ENCODE measurements around the gene TOE1. TPM values are rescaled to one million over a fixed set of nuclear protein-coding genes. Genes with fewer than 3 reads are reported as not detected.
"Not testable (repeated sequence)": the region's sequence is repeated elsewhere in the genome, so short reads cannot be mapped to it uniquely, and the experiment has no call there.

TOE1 gene
- 11.0 TPM in 2 replicates for total RNA-seq

DNA sequence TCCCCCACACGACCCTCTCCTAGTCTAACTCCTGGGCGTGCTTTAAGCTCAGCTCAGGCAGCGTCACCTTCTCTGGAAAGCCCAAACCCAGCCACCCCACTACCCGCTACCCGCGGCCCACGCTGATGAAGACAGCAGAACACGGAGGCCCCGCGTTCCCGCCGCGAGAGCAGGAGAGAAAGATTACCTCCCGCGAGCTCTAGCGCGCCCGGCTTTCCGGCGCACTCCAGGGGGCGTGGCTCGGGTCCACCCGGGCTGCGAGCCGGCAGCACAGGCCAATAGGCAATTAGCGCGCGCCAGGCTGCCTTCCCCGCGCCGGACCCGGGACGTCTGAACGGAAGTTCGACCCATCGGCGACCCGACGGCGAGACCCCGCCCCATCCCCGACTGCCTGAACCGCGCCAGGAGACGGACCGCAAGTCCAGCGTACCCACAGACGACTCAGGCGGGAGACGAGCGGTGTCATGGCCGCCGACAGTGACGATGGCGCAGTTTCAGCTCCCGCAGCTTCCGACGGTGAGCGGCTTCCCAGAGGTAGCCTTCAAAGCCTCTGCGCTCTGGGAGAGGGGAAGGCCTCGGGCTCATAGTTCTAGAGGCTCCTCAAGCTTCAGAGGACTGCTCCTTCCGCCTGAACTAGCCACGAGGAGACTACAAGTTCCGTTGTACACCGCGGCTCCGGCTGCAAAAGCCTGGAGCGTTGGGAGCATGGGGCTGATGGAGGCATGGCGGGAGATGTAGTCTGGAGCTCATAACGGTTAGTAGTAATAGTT is at the start of gene TOE1, which contains the start of gene MUTYH:
Gene TOE1 (plus strand): TSS at position 382 of the 770 bp plus-strand sequence. CDS start 83 bp downstream, at position 465.
Gene MUTYH (minus strand): TSS at position 652 of the 770 bp plus-strand sequence. CDS start 5,935 bp downstream, outside the sequence.
- DNase-seq (ENCODE audit: extremely low read depth, low read depth, low spot score): peak; percentile 36

DNA sequence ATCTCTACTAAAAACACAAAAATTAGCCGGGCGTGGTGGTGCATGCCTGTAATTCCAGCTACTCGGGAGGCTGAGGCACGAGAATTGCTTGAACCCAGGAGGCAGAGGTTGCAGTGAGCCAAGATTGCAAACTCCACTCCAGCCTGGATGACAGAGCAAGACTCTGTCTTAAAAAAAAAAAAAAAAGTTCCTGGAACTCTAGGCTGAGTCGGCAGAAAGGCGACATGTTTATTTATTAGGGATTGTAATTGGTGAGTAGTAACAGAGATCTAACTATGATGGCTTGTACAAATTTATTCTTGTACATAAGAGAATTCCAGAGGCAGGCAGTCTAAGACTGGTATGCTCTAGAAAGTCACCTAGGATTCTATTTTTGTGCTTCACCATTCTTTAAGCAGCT is 49.0 kb upstream of the TOE1 start:
- DNase-seq (ENCODE audit: extremely low read depth, low read depth, low spot score): not testable (repeated sequence)

DNA sequence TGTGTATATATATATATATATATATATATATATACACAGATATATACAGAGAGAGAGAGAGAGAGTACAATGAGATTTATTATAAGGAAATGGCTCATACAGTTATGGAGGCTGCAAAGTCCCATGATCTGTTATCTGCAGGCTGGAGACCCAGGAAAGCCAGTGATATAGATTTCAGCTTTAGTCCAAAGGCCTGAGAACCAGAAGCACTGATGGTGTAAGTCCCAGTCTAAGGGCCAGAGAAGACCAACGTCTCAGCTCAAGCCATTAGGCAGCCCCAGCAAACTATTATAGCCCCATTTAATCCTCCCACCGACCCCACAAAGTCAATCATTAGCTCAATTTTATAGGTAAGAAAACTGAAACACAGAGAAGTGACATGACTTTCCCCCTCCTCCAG is 48.3 kb upstream of the TOE1 start:
- DNase-seq (ENCODE audit: extremely low read depth, low read depth, low spot score): no peak

DNA sequence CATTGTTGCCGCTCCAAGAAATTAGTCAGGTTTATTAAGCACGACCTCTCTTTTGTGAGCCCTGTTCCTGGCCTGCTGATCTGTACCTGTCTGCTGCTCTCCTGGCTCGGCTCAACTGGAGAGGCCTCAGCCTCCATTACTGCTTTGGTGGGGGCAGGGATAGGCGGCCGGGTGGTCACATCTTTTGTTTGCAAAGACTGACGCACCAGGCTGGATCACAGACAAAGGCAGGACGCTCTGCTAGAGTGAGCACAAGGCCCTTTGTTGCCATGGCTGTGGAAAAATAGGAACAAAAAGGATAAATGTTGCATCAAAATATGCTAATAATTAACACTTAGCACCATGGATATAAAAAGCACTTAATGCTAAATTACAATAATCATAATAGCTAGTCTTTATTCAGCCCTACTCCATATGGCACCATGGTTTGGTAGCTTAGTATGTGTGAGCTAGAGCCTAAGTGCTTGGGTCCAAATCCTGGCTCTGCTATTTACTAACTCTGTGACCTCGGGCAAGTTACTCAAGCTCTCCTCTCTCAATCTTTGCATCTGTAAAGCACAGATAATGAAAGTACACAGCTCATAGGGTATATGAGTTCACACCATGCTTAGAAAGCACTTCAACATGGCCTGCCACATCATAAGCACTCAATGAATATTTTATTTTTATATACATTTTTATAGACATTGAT is 42.2 kb upstream of the TOE1 start:
- DNase-seq (ENCODE audit: extremely low read depth, low read depth, low spot score): no peak

DNA sequence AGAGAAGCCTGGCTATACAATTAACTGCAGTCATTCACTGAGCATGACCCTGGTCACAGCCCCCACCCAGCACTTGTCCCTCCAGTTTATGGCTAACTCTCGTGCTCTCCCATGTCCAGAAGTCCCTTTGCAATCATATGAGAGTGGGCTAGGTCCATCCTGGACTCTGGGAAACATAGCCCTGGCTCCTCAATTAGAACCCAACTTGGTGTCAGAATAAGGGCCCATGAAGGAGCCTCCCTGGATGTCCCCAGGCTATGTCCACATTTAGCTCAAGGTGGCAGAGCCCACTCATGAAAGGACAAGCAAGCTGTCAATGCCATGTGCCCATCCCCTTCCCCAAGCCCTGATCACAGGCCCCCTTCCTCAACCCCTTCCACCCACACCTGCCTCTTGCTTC is 40.7 kb upstream of the TOE1 start:
- DNase-seq (ENCODE audit: extremely low read depth, low read depth, low spot score): no peak

DNA sequence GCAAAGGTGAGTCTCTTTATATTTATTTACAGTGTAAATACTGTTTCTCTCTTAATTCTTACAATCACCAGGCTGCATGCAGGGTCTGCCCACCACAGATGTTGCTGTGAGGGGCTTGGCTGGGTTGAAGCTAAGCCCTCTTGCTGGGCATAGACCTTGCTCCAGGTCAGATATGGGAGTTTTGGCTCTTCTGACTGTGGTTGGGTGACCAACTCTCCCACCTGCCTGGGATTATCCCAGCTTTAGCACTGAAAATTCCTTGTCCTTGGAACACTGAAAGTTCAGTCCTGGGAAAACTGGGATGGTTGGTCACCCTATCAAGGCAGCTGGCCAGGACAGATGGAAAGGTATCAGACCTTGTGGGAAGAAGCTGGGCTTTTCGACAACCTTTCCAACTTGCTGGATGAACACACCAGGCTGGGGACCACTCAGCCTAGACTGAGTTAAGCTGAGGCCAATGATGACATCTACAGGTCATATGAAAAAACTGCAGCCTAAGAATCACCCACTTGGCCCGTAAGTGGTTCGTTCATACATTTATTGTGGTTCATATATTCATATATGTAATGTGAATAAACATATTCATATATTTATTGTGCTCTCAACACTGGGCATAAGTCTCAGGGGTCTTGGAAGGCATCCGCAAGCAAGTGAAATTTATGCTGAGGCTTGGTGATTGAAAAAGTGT is 39.8 kb upstream of the TOE1 start:
- peak; percentile 68 for DNase-seq (ENCODE audit: extremely low read depth, low read depth, low spot score)

DNA sequence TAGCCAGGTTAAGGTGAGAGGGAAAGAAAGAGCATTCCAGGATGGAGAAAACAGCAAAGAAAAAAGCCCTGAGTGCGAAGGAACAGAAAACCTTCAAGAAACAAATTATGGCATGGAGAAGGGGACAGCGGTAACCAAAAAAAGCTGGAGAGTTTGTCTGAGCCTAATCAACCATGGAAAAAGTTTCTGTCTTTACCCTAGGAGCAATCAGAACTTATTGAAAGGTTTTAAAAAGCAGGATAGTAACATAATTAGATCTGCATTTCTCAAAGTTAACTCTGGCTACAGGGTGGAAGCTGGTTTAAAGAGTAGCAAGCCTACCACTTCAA is 39.3 kb upstream of the TOE1 start:
- no peak for DNase-seq (ENCODE audit: extremely low read depth, low read depth, low spot score)

DNA sequence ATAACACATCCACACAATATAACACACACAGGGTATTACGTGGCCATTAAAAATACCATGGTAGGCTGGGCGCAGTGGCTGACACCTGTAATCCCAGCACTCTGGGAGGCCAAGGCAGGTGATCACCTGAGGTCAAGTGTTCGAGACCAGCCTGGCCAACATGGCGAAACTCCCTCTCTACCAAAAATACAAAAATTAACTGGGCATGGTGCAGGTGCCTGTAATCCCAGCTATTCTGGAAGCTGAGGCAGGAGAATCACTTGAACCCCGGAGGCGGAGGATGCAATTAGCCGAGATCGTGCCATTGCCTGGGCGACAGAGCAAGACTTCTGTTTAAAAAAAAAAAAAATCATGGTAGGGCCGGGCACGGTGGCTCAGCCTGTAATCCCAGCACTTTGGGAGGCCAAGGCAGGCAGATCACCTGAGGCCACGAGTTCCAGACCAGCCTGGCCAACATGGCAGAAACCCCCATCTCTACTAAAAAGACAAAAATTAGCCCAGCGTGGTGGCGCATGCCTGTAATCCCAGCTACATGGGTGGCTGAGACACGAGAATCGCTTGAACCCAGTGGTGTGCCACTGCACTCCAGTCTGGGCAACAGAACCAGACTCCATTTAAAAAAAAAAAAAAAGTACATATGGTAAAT is 37.3 kb upstream of the TOE1 start:
- DNase-seq (ENCODE audit: extremely low read depth, low read depth, low spot score): no peak

DNA sequence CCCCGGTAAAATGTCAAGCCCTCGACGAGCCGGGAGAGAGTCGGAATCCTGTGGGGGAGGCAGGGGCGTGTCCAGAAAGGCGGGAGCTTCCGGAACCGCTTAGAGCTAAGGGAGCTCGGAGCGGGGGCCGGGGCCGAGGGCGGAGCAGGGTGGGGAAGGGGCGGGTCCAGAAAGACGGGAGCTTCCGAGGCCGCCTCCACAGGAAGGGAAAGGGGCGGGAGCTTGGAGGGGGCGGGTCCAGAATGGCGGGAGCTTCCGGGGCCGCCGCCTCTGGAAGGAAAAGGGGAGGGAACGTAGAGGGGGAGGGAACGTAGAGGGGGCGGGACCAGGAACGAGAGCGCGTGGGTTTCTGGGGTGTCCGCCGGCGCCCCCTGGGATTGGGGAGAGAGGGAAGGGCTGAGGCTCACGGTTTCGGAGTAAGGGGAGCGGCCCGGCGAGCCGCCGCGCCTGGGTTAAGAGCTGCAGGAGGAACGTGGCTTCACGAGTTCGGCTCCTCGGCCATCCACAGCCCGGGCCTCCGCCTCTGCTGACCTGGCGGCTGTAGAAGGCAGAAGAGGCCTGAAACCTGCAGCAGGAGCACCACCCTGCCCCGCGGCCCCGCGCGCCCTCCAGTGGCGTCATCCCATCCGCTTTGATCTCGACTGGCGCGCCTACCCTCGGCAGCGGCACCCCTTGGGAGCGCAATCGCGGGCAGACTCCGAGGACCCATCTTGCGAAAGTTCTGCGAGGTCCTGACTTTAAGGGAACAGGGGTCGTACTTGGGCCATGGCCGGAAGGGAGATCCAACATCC is 36.3 kb upstream of the TOE1 start:
- DNase-seq (ENCODE audit: extremely low read depth, low read depth, low spot score): peak; percentile 64

DNA sequence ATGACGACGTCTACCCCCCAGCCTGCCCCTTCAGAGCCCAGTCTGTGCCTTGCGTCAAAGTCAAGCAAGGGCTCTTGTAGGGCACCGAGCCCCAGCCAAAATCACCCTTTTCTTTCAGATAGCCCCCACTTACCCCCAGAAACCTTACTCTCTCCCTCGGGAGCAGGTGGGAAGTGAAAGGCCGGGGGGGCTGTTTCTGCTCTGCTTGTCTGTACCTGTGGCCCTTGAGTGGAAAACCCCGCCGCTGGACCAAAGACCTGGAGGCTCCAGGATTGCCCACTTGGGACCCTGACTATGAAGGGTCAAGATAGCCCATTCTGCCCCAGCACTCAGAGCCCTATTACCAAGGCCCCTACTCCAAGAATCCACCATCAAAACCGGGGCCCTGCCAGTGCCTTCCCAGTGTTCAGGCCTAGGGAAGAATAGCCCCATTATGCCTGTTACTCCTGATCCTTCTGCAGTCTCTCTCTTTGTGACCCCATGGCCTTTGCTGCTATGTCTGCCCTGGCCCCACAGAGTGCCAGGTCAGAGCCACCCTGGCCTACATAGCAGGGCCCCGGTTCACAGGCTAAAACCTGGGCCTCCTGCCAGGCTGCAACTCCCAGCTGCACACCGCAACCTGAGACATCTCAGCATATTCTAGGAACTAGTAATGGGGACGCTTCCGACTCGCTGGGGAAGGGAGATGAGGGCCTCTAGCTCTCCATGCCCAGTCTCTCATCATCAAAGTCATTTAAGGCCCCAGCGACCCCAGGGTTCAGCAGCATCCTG is 35.5 kb upstream of the TOE1 start:
- DNase-seq (ENCODE audit: extremely low read depth, low read depth, low spot score): no peak

DNA sequence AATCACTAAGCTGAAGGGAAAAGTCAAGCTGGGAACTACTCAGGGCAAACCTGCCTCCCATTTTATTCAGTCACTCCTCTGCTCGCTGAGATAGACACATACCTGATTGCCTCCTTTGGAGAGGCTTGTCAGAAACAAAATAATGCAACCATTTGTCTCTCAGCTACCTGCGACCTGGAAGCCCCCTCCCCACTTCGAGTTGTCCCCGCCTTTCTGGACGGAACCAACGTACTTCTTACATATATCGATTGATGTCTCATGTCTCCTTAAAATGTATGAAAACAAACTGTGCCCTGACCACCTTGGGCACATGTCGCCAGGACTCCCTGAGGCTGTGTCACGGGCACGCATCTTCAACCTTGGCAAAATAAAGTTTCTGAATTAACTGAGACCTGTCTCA is 34.7 kb upstream of the TOE1 start:
- no peak for DNase-seq (ENCODE audit: extremely low read depth, low read depth, low spot score)

DNA sequence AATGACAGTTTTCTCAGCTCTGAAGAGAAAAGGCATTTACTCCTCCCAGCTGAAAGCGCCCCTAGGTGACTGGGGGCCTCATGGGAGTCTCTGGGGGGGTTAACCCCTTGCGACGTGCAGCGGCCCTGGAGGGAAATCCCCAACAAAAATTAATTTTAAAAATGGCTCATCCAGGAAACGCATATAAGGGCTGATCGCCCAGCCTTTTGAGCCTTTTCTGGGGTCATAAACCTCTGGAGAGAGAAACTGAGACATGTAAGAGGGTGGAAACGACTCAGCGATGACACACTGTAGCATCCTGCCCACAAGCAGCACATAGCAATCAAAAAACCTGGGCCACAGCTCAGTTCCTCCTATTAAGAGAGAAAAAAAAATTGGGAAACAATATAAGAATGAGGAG is 33.7 kb upstream of the TOE1 start:
- DNase-seq (ENCODE audit: extremely low read depth, low read depth, low spot score): no peak

DNA sequence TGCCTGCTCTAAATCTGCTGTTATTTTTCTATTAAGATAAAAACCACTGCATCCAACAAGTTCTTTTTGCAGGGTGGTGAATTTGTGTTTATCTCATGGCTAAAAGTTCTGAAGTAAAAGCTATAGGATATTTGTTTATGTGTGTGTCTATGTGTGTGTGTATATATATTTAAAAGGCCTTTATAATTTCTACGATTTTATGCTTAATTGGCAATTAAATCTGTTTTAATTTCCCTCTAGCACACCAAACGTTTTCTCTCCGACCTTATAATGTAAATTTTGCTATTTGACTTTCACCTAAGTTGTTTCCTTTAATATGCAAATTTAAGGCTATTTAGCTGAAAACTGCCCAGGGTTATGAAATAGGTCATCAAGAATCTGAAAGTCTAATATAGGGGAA is 33.1 kb upstream of the TOE1 start:
- DNase-seq (ENCODE audit: extremely low read depth, low read depth, low spot score): no peak

DNA sequence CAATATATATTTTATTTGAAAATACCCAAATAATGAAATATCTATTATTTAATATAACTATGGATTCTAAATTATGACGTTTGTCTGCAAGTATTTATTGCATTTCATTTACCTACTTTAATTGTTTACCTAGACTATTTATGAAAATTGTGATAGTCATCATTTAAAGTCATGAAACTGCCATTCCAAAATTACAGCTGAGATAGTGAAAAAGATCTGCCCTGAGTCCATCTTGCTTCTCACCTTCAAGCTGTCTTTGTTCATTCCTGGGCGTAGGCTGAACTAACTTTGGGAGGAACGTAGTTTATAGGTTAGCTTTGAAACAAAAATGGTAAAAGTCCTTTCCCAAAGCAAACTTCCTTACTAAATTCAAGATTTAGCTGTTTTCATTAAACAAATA is 25.7 kb upstream of the TOE1 start:
- no peak for DNase-seq (ENCODE audit: extremely low read depth, low read depth, low spot score)

DNA sequence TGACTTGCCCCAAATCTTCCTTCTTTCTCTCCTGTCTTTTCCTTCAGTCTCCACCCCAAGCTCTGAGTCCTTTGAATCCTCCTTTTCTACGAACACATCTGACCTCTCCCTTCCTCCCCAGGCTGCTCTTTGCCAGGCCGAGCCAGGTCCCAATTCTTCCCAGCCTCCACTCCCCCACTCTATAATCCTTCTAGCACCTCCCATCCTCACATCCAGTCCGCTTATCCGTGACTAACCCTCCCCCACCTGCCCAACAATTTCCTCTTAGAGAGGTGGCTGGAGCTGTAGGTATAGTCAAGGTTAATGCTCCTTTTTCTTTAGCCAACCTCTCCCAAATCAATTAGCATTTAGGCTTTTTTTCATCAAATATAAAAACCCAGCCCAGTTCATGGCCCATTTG is 22.8 kb upstream of the TOE1 start:
- DNase-seq (ENCODE audit: extremely low read depth, low read depth, low spot score): no peak

DNA sequence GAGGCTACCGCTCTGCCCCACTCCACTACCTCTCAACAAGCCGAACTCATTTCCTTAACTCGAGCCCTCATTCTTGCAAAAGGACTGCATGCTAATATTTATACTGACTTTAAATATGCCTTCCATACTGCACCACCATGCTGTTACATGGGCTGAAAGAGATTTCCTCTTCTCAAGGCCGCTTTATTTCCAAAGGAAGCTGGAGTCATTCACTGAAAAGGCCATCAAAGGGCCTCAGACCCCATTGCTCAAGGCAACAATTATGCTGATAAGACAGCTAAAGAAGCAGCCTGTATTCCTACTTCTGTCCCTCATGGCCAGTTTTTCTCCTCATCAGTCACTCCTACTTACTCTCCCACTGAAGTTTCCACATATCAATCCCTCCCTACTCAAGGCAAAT is 20.2 kb upstream of the TOE1 start:
- no peak for DNase-seq (ENCODE audit: extremely low read depth, low read depth, low spot score)

DNA sequence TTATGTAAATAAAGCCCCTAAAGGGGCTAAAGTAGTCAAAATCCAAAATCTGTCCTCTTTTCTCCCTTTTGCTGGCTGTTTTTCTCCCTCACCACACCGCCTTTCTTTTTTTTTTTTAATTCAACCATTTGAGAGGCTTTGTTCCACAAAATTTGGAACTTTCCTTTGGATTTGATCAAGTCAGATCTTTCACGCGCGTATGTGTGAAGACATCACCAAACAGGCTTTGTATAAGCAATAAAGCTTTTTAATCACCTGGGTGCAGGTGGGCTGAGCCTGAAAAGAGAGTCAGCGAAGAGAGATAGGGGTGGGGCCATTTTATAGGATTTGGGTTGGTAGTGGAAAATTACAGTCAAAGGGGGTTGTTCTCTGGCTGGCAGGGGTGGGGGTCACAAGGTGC is 18.5 kb upstream of the TOE1 start:
- no peak for DNase-seq (ENCODE audit: extremely low read depth, low read depth, low spot score)

DNA sequence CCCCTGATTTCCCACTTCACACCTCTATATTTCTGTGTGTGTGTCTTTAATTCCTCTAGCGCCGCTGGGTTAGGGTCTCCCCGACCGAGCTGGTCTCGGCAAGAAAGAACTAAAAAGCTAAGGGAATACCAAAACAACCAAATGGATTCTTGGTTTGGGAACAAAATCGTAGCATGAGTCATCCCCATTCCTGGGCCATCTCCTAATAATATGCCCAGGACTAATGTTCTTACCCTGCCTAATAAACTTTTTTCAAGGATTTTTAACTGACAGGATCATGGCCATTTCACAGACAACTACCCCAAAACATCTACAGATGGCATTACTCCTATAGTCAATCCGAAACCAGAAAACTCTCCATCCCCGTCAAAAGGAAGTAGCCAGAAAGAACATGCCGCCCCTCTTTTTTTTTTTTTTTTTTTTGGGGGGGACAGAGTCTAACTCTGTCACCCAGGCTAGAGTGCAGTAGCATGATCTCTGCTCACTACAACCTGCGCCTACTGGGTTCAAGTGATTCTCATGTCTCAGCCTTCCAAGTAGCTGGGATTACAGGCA is 17.4 kb upstream of the TOE1 start:
- DNase-seq (ENCODE audit: extremely low read depth, low read depth, low spot score): no peak

DNA sequence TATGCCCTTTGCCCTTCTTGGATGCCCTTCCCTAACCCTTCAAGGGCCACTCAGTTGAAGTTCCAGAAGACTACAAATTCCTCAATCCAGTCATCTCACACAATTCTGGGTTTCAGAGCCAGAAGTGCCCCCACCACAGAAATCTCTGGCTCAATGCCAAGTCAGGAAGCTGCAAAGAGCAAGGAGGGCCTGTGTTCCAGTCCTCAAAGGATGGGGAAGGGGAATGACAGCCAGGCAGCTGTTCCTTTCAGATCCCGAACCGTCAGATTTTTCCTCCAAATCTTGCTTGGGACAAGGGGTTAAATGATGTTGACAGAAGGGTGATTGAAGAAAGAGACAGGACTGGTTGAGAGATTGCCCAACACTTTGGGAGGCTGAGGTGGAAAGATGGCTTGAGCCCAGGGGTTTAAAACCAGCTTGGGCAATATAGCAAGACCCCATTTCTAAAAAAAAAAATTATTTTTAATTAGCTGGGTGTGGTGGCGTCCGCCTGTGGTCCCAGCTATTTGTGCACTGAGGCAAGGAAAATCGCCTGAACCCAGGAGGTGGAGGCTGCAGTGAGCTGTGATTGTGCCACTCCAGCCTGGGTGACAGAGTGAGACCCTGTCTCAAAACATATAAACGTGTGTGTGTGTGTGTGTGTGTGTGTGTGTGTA is 14.0 kb upstream of the TOE1 start:
- no peak for DNase-seq (ENCODE audit: extremely low read depth, low read depth, low spot score)

Measured in glomerular endothelial cell (primary cell).